ENCODE results near the gene ISG20L2.

The ISG20L2 gene

DNA sequence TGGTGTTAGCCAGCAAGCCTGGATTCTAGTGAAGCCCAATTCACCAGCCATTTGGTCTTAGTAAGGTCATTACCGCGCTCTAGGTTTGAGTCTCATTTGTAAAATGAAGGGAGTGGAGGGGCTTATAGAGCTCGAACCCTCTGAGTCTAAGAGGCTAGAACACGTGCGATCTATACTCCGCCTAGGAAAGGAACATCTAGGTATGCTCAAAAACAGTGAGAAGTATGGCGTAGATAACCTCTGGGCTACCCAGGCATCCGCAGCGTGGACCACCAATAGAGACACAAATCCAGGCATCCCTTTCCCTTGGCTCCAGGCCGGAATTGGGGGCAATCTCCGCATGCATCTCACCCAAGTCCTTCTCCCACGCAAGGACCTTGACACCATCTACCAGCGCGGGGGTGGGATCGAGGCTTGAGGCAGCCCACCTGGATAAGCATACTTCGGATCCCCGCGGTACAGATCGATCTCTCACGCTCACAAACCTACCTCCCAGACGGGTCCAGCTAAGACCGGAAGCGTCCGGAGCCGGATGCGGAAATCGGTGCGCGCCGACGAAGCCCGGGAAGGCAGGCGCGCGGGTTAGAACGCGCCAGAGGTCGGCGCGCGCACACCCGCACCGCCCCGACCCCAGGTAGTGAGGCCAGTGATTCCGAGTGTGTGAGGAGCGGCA lies 504 bp downstream of the ISG20L2 start, which contains the start of gene METTL25B:
Gene METTL25B, plus strand, starts transcription at position 544 of the 673 bp plus-strand sequence. CDS start 636 bp downstream, outside the sequence.
- peaks cover 27% of the 10 kb centered on the region for H3F3A ChIP-seq (ENCODE audit: control insufficient read depth, insufficient read depth)

GRCh38 chr1:156727492-156727891 lies 1.1 kb downstream of the ISG20L2 start:
- peak overlapping the region; percentile 97 for H3K4me3 ChIP-seq (ENCODE audit: low read length)
- H3K36me3 ChIP-seq (ENCODE audit: control insufficient read depth, low read length): peaks cover 80% of the 10 kb centered on the region
- H3K4me1 ChIP-seq (ENCODE audit: control insufficient read depth, low read length): peaks cover 36% of the 10 kb centered on the region
- H3F3A ChIP-seq (ENCODE audit: control insufficient read depth, insufficient read depth): peaks cover 24% of the 10 kb centered on the region
- H3K4me2 ChIP-seq (ENCODE audit: low read length): peak overlapping the region; percentile 91
- H3K9me3 ChIP-seq (ENCODE audit: control insufficient read depth, insufficient read depth, low read length): no peaks in the 10 kb centered on the region
- no peak for TF ChIP-seq CTCF (IDR thresholded peaks at IDR 0.05; ENCODE audit: low read depth, low read length, poor library complexity, severe bottlenecking)
- peaks cover 29% of the 10 kb centered on the region for H4K20me1 ChIP-seq (ENCODE audit: control insufficient read depth, insufficient read depth, low read depth, low read length)
- no peaks in the 10 kb centered on the region for H3K27me3 ChIP-seq (ENCODE audit: control insufficient read depth, low read length)
- no peaks in the 10 kb centered on the region for H3K9me2 ChIP-seq (replicated peaks; ENCODE audit: control insufficient read depth, low read length)
- peak overlapping the region; percentile 73 for H3K27ac ChIP-seq (ENCODE audit: low read depth, low read length)
- H3K79me2 ChIP-seq (ENCODE audit: control insufficient read depth, low read length): peaks cover 79% of the 10 kb centered on the region

More for the DNA sequence above, 504 bp downstream of the ISG20L2 start, which contains the start of gene METTL25B:
- Histone ChIP-seq H3K27me3 (ENCODE audit: control insufficient read depth, low read length) (no peaks in the 10 kb centered on the region), H4K20me1 (ENCODE audit: control insufficient read depth, insufficient read depth, low read depth, low read length) (peaks cover 29% of the 10 kb centered on the region), H3K36me3 (ENCODE audit: control insufficient read depth, low read length) (peaks cover 81% of the 10 kb centered on the region), H3K4me3 (ENCODE audit: low read length) (peak within 1 kb of the TSS; percentile 97), H3K4me2 (ENCODE audit: low read length) (peak within 1 kb of the TSS; percentile 92), H3K79me2 (ENCODE audit: control insufficient read depth, low read length) (peaks cover 74% of the 10 kb centered on the region), H3K9me3 (ENCODE audit: control insufficient read depth, insufficient read depth, low read length) (no peaks in the 10 kb centered on the region), H3K9me2 (replicated peaks; ENCODE audit: control insufficient read depth, low read length) (no peaks in the 10 kb centered on the region), H3K27ac (ENCODE audit: low read depth, low read length) (peak within 1 kb of the TSS; percentile 73), H3K4me1 (ENCODE audit: control insufficient read depth, low read length) (peaks cover 36% of the 10 kb centered on the region)
- no peak for TF ChIP-seq CTCF (IDR thresholded peaks at IDR 0.05; ENCODE audit: low read depth, low read length, poor library complexity, severe bottlenecking)
- no peak for TF ChIP-seq EZH2phosphoT487 (IDR thresholded peaks at IDR 0.05; ENCODE audit: borderline replicate concordance, low read length)

DNA sequence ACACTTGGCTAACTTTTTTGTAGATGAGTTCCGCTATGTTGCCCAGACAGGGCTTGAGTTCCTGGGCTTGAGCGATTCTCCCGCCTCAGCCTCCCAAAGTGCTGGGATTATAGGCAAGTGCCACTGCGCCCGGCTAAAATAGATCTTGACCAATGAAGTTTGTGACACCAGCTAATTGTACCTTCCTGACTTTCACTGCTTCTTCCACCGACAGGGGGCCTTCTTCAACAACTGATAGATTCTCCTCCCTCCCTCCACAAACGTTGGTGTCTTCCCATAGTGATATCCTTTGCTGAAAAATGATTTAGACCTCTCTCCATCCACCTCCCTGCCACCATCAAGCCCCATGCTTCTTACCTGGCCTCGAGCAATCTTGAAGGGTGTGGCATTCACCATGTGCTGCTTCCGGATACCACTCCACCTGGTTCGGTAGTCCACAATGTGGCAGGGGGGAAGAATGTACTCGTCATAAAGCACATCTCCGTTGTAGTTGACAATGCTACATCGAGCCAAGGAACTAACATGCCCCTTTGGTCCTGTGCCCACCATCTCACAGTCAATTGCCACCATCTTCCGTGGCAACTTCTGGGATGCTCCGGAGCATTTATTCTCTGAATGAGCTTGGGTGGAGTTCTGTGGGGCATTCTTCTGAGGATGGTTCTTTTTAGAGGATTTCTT lies 1.9 kb downstream of the ISG20L2 start:
- Histone ChIP-seq H3K9me2 (replicated peaks; ENCODE audit: control insufficient read depth, low read length) (no peaks in the 10 kb centered on the region), H3K36me3 (ENCODE audit: control insufficient read depth, low read length) (peaks cover 76% of the 10 kb centered on the region), H3K4me3 (ENCODE audit: low read length) (peak overlapping the region; percentile 97), H3K27me3 (ENCODE audit: control insufficient read depth, low read length) (no peaks in the 10 kb centered on the region), H3K79me2 (ENCODE audit: control insufficient read depth, low read length) (peaks cover 83% of the 10 kb centered on the region), H3K9me3 (ENCODE audit: control insufficient read depth, insufficient read depth, low read length) (no peaks in the 10 kb centered on the region), H3K27ac (ENCODE audit: low read depth, low read length) (peak overlapping the region; percentile 73), H3F3A (ENCODE audit: control insufficient read depth, insufficient read depth) (peaks cover 28% of the 10 kb centered on the region), H3K4me1 (ENCODE audit: control insufficient read depth, low read length) (peaks cover 36% of the 10 kb centered on the region), H3K4me2 (ENCODE audit: low read length) (peak overlapping the region; percentile 91), H4K20me1 (ENCODE audit: control insufficient read depth, insufficient read depth, low read depth, low read length) (peaks cover 29% of the 10 kb centered on the region)
- TF ChIP-seq EZH2phosphoT487 (IDR thresholded peaks at IDR 0.05; ENCODE audit: borderline replicate concordance, low read length) (no peak), CTCF (IDR thresholded peaks at IDR 0.05; ENCODE audit: low read depth, low read length, poor library complexity, severe bottlenecking) (peak; percentile 83)
